Measurements from ENCODE around the gene NHP2. TPM values are rescaled to one million over a fixed set of nuclear protein-coding genes. Genes with fewer than 3 reads are reported as not detected.
A peak's percentile ranks its signal among the peaks of the same experiment; 100 is the strongest.

The NHP2 gene
- polyA plus RNA-seq, 4 donors: 46.5 to 243 (median 80.3) TPM

DNA sequence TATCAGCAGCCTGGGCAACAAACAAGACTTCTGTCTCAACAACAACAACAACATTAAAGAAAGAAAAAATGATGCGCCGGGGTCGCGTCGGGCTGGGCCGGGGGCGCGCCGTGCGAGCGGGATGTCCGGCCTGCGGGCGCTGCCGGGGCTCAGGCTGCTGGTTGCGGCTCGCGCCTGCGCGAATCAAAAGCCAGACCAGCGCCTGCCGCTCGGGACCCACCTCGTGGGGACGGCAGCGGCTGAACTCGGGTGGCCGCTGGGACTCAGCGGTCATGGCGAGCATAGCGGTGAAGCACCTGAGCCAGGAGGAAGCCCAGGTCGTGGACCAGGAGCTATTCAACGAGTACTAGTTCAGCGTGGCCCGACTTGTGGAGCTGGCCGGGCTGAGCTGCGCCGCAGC lies 11.9 kb upstream of the NHP2 start:
- no peak overlapping the region for H3K27ac ChIP-seq (ENCODE audit: low read depth in 1 of 3, low read length in 2 of 3)
- no peaks in the 10 kb centered on the region for H3K36me3 ChIP-seq (ENCODE audit: control insufficient read depth in 3 of 3, insufficient read depth in 2 of 3, low read depth in 1 of 3, low read length in 3 of 3)
- peaks cover 0 to 2% (median 0%) of the 10 kb centered on the region in 3 donors for H3K4me1 ChIP-seq (ENCODE audit: control insufficient read depth in 3 of 3, insufficient read depth in 2 of 3, low read depth in 1 of 3, low read length in 2 of 3)
- FAIRE-seq: no peak
- DNase-seq: no peak
- 35 to 53% (median 35%) methylated on average over 38 of the region's 38 CpGs for WGBS, 3 donors
- H3K27me3 ChIP-seq (ENCODE audit: control insufficient read depth in 3 of 3, insufficient read depth in 3 of 3, low read length in 3 of 3): peaks cover 0 to 23% (median 3%) of the 10 kb centered on the region in 3 donors
- no peaks in the 10 kb centered on the region for H3K9me3 ChIP-seq (ENCODE audit: control insufficient read depth in 2 of 2, insufficient read depth in 1 of 2, low read depth in 1 of 2, low read length in 1 of 2)
- H3K4me3 ChIP-seq (ENCODE audit: low read depth in 1 of 3, low read length in 3 of 3): no peak overlapping the region

DNA sequence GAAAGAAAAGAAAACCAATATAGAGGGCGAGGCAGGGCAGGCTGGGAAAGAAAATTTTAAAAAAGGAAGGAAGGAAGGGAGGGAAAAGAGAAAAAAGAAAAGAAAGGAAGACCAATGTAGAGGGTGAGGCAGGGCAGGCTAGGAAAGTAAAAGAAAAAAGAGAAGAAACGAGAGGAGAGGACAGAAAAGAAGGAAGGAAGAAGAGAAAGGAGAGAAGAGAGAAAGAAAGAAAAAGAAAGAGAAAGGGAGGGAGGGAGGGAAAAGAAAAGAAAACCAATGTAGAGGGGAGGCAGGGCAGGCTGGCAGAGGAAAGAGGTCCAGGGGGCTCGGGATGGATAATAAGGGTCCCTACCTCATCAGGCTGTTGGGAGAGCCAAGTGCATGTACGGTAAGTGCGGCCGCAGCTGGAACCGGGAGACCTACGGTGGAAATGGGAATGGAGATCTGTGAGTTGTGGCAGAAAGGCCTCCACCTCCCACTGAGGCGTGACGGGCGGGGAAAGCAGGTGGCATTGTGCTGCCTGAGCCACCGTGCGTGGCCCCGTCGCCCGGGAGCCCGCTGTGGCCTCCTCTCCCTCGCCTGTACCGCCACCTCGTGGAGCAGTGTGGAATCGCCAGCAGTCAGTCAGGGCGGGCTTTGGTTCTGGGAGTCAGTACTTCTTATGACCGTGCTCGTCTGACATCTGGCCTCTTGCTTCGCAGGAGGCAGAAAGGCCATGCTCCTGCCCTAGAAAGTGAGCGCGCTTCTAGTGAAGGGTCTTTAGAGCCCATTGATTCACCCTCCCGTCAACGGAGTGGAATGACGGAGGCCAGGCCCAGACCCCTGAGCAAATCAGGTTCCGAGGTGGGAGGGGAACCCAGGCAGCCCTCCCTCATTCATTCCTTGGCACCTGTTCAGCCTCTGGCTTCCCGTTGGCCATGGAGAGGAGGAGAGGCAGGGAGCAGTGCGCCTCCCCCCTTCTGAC lies 10.4 kb upstream of the NHP2 start:
- 8 to 12% (median 11%) methylated on average over 33 of the region's 33 CpGs for WGBS, 3 donors
- FAIRE-seq (no peak), DNase-seq (peak; percentile 83 to 87)
- Histone ChIP-seq H3K27me3 (ENCODE audit: control insufficient read depth in 3 of 3, insufficient read depth in 3 of 3, low read length in 3 of 3) (peaks cover 0 to 23% (median 3%) of the 10 kb centered on the region in 3 donors), H3K27ac (ENCODE audit: low read depth in 1 of 3, low read length in 2 of 3) (no peak overlapping the region), H3K4me1 (ENCODE audit: control insufficient read depth in 3 of 3, insufficient read depth in 2 of 3, low read depth in 1 of 3, low read length in 2 of 3) (peaks cover 0 to 2% (median 0%) of the 10 kb centered on the region in 3 donors), H3K4me3 (ENCODE audit: low read depth in 1 of 3, low read length in 3 of 3) (no peak overlapping the region), H3K36me3 (ENCODE audit: control insufficient read depth in 3 of 3, insufficient read depth in 2 of 3, low read depth in 1 of 3, low read length in 3 of 3) (no peaks in the 10 kb centered on the region), H3K9me3 (ENCODE audit: control insufficient read depth in 2 of 2, insufficient read depth in 1 of 2, low read depth in 1 of 2, low read length in 1 of 2) (no peaks in the 10 kb centered on the region)

DNA sequence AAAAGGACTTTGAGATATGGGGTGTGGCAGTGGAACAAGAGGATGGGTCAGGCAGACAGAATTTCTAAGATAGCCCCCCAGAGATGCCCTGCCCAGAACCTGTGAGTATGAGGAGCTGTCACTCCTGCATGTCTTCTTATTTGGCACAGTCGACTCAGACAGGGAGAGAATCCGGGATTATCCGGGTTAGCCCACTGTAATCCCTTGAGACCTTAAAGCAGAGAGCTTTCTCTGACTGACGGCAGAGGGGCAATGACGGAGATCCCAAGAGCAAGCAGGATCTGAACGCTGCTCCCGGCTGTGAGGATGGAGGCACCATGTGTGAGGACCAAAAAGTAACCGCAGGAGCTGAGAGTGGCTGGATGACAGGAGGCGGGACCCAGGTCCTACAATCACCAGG lies 8.8 kb upstream of the NHP2 start:
- DNase-seq (no peak), FAIRE-seq (no peak)
- H3K27me3 ChIP-seq (ENCODE audit: control insufficient read depth in 3 of 3, insufficient read depth in 3 of 3, low read length in 3 of 3): peaks cover 0 to 23% (median 3%) of the 10 kb centered on the region in 3 donors
- 77 to 83% (median 77%) methylated on average over 9 of the region's 9 CpGs for WGBS, 3 donors
- H3K36me3 ChIP-seq (ENCODE audit: control insufficient read depth in 3 of 3, insufficient read depth in 2 of 3, low read depth in 1 of 3, low read length in 3 of 3): no peaks in the 10 kb centered on the region
- H3K4me1 ChIP-seq (ENCODE audit: control insufficient read depth in 3 of 3, insufficient read depth in 2 of 3, low read depth in 1 of 3, low read length in 2 of 3): peaks cover 0 to 2% (median 0%) of the 10 kb centered on the region in 3 donors
- H3K4me3 ChIP-seq (ENCODE audit: low read depth in 1 of 3, low read length in 3 of 3): no peak overlapping the region
- no peak overlapping the region for H3K27ac ChIP-seq (ENCODE audit: low read depth in 1 of 3, low read length in 2 of 3)
- no peaks in the 10 kb centered on the region for H3K9me3 ChIP-seq (ENCODE audit: control insufficient read depth in 2 of 2, insufficient read depth in 1 of 2, low read depth in 1 of 2, low read length in 1 of 2)

DNA sequence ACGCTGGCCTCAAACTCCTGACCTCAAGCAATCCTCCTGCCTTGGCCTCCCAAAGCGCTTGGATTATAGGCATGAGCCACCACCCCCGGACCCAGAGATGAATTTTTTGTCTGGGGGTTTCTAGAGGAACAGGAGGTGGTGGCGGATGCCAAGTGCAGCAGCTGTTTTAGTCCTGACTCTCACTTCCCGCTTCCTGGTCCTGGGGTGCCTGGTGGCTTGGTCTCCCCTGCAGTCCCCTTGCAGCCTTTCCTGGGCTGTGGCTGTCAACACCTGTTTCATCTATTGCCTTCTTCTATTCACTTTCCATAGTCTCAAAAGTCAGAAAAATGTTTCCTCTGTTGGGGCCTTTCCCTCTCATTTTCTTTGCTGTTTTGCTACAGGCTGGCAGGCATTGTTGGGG lies 6.5 kb upstream of the NHP2 start:
- 86 to 92% (median 88%) methylated on average over 5 of the region's 5 CpGs for WGBS, 3 donors
- Histone ChIP-seq H3K4me1 (ENCODE audit: control insufficient read depth in 3 of 3, insufficient read depth in 2 of 3, low read depth in 1 of 3, low read length in 2 of 3) (peaks cover 0 to 2% (median 0%) of the 10 kb centered on the region in 3 donors), H3K36me3 (ENCODE audit: control insufficient read depth in 3 of 3, insufficient read depth in 2 of 3, low read depth in 1 of 3, low read length in 3 of 3) (no peaks in the 10 kb centered on the region), H3K27ac (ENCODE audit: low read depth in 1 of 3, low read length in 2 of 3) (no peak overlapping the region), H3K27me3 (ENCODE audit: control insufficient read depth in 3 of 3, insufficient read depth in 3 of 3, low read length in 3 of 3) (peaks cover 0 to 11% (median 1%) of the 10 kb centered on the region in 3 donors), H3K9me3 (ENCODE audit: control insufficient read depth in 2 of 2, insufficient read depth in 1 of 2, low read depth in 1 of 2, low read length in 1 of 2) (no peaks in the 10 kb centered on the region), H3K4me3 (ENCODE audit: low read depth in 1 of 3, low read length in 3 of 3) (no peak overlapping the region)
- DNase-seq (no peak), FAIRE-seq (no peak)

DNA sequence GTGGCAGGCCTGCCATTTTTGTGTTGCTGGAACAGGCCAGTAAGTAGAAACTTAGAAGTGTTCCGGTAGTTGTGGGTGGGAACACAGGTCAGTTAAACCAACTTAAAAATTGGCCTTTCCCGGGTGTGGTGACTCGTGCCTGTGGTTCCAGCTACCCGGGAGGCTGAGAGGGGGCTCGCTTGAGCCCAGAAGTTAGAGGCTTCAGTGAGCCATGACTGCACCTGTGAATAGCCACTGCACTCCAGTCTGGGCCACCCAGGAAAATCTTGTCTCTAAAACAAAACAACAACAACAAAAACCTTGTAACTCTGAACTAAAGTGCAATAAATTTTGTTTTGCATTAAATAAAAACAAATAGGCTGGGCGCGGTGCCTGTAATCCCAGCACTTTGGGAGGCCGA lies 1.4 kb upstream of the NHP2 start:
- H3K9me3 ChIP-seq (ENCODE audit: control insufficient read depth in 2 of 2, insufficient read depth in 1 of 2, low read depth in 1 of 2, low read length in 1 of 2): no peaks in the 10 kb centered on the region
- no peak for FAIRE-seq
- H3K27ac ChIP-seq (ENCODE audit: low read depth in 1 of 3, low read length in 2 of 3): no peak overlapping the region
- WGBS, 3 donors: 80 to 87% (median 84%) methylated on average over 8 of the region's 8 CpGs
- no peaks in the 10 kb centered on the region for H3K27me3 ChIP-seq (ENCODE audit: control insufficient read depth in 3 of 3, insufficient read depth in 3 of 3, low read length in 3 of 3)
- no peak for DNase-seq
- H3K36me3 ChIP-seq (ENCODE audit: control insufficient read depth in 3 of 3, insufficient read depth in 2 of 3, low read depth in 1 of 3, low read length in 3 of 3): peaks cover 0 to 22% (median 0%) of the 10 kb centered on the region in 3 donors
- no peak overlapping the region for H3K4me3 ChIP-seq (ENCODE audit: low read depth in 1 of 3, low read length in 3 of 3)
- H3K4me1 ChIP-seq (ENCODE audit: control insufficient read depth in 3 of 3, insufficient read depth in 2 of 3, low read depth in 1 of 3, low read length in 2 of 3): peaks cover 0 to 15% (median 10%) of the 10 kb centered on the region in 3 donors

DNA sequence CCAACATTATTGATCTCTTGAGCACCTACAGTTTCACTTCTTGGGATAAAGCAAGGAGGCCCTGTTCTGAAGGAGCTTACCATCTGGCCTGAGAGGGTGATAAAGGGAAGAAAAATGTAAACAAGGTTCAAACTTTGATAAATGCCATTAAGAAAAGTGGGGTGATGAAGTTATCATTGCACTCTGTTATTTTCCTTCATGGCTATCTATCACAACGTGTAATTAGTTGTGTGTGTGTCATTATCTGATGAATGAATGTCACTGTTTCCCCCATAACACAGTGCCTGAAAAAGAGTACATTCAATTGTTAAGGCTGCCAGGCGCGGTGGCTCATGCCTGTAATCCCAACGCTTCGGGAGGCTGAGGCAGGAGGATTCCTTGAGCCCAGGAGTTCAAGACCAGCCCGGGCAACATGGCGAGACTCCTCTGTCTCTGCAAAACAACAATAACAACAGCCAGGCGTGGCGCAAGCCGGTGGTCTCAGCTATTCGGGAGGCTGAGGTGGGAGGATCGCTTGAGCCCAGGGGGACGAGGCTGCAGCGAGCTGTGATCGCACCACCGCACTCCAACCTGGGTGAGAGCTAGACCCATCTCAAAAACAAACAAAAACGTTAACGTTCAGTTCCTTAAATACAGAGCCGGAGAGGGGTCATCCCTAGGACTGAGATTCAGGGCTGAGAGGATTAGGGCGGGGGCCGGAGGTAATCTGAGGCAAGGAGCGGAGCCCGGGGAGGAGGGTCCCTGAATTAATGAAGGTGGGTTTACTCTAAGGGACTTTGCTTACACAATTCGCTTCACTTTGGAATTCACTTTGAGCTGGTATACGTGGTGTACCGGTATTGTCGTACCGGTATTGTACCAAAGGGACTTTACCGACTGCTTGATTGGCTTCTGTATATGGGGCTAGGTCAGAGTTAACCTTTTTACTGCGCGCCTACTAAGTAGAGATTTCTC lies 917 bp downstream of the NHP2 start:
- no peaks in the 10 kb centered on the region for H3K27me3 ChIP-seq (ENCODE audit: control insufficient read depth in 3 of 3, insufficient read depth in 3 of 3, low read length in 3 of 3)
- DNase-seq (no peak), FAIRE-seq (no peak)
- 42 to 49% (median 42%) methylated on average over 31 of the region's 31 CpGs for WGBS, 3 donors
- H3K9me3 ChIP-seq (ENCODE audit: control insufficient read depth in 2 of 2, insufficient read depth in 1 of 2, low read depth in 1 of 2, low read length in 1 of 2): no peaks in the 10 kb centered on the region
- peak overlapping the region in 1 of 3 donors; percentile 46 for H3K27ac ChIP-seq (ENCODE audit: low read depth in 1 of 3, low read length in 2 of 3)
- peak overlapping the region; percentile 75 to 95 (median 76) for H3K4me3 ChIP-seq (ENCODE audit: low read depth in 1 of 3, low read length in 3 of 3)
- H3K4me1 ChIP-seq (ENCODE audit: control insufficient read depth in 3 of 3, insufficient read depth in 2 of 3, low read depth in 1 of 3, low read length in 2 of 3): peaks cover 0 to 15% (median 10%) of the 10 kb centered on the region in 3 donors
- H3K36me3 ChIP-seq (ENCODE audit: control insufficient read depth in 3 of 3, insufficient read depth in 2 of 3, low read depth in 1 of 3, low read length in 3 of 3): peaks cover 9 to 45% (median 15%) of the 10 kb centered on the region in 3 donors

DNA sequence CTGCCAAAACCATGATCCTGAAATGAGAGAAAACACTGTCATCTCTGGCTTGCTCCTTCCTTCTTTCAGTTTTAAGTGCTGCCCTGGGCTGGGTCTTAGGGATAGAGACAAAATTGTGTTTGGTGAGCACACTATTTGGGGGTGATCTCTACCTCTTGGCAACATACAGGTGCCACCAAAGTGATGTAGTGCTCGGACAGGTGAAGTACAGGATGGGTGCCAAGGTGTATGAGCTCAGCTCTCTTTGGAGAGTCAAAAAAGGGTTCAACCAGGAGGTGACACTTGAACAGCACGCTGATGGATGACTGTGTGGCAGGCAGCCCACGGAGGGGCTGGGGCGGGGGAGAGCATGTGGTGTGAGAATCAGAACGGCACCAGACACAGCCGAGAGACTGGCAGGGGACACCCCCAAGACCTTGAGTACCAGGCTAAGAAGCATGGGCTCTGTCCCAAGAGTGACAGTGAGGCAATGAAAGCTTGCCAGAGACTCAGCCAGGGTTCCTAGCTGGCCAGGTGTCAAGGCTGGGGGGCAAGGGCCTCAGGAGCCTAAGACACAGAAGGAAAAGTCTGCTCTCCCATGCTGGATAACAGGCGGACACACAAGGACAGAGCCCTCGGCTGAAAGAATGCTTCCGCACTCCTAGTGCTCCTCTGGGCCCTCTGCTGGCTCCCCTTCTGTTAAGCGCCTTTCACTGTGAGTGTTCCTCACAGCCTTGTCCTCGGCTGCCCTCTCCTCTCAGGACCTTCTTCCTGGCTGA lies 2.5 kb downstream of the NHP2 start:
- FAIRE-seq (no peak), DNase-seq (no peak)
- no peaks in the 10 kb centered on the region for H3K27me3 ChIP-seq (ENCODE audit: control insufficient read depth in 3 of 3, insufficient read depth in 3 of 3, low read length in 3 of 3)
- WGBS, 3 donors: 73 to 79% (median 76%) methylated on average over 11 of the region's 11 CpGs
- no peaks in the 10 kb centered on the region for H3K9me3 ChIP-seq (ENCODE audit: control insufficient read depth in 2 of 2, insufficient read depth in 1 of 2, low read depth in 1 of 2, low read length in 1 of 2)
- peaks cover 0 to 15% (median 10%) of the 10 kb centered on the region in 3 donors for H3K4me1 ChIP-seq (ENCODE audit: control insufficient read depth in 3 of 3, insufficient read depth in 2 of 3, low read depth in 1 of 3, low read length in 2 of 3)
- H3K4me3 ChIP-seq (ENCODE audit: low read depth in 1 of 3, low read length in 3 of 3): no peak overlapping the region
- H3K36me3 ChIP-seq (ENCODE audit: control insufficient read depth in 3 of 3, insufficient read depth in 2 of 3, low read depth in 1 of 3, low read length in 3 of 3): peaks cover 12 to 61% (median 19%) of the 10 kb centered on the region in 3 donors
- H3K27ac ChIP-seq (ENCODE audit: low read depth in 1 of 3, low read length in 2 of 3): no peak overlapping the region

All from small intestine (tissue), 7 donors.